ENCODE measurements around the gene GPSM1.

Gene GPSM1

GRCh38 chr9:136292026-136292538 is 35.3 kb upstream of the GPSM1 start:
- DNase-seq, result no peak

- no peak for DNase-seq
Observed at GRCh38 chr9:136292591-136293448, 34.5 kb upstream of the GPSM1 start.

GRCh38 chr9:136293476-136294077 is 33.8 kb upstream of the GPSM1 start:
- DNase-seq, result no peak

GRCh38 chr9:136294437-136294836 is 32.9 kb upstream of the GPSM1 start:
- no peak for DNase-seq

GRCh38 chr9:136295055-136295454 is 32.3 kb upstream of the GPSM1 start:
- DNase-seq, result no peak

GRCh38 chr9:136295542-136296433 is 31.6 kb upstream of the GPSM1 start:
- DNase-seq, result no peak

GRCh38 chr9:136296434-136297015 is 30.8 kb upstream of the GPSM1 start:
- DNase-seq, result no peak

GRCh38 chr9:136297016-136297691 is 30.2 kb upstream of the GPSM1 start:
- DNase-seq, result no peak

- no peak for DNase-seq
Observed at GRCh38 chr9:136297766-136298735, 29.3 kb upstream of the GPSM1 start.

- no peak for DNase-seq
Observed at GRCh38 chr9:136299116-136299515, 28.2 kb upstream of the GPSM1 start.

GRCh38 chr9:136299541-136299940 is 27.8 kb upstream of the GPSM1 start:
- DNase-seq, result no peak

GRCh38 chr9:136300016-136300545 is 27.3 kb upstream of the GPSM1 start:
- DNase-seq, result no peak

- no peak for DNase-seq
Observed at GRCh38 chr9:136300866-136301265, 26.5 kb upstream of the GPSM1 start.

GRCh38 chr9:136302527-136302926 is 24.8 kb upstream of the GPSM1 start:
- DNase-seq, result no peak

GRCh38 chr9:136303066-136303824 is 24.1 kb upstream of the GPSM1 start:
- no peak for DNase-seq

- no peak for DNase-seq
Observed at GRCh38 chr9:136303825-136304416, 23.4 kb upstream of the GPSM1 start, which contains the start of gene CCDC187. Gene CCDC187, minus strand, starts transcription at chr9:136304094. Its CDS starts 264 bp downstream, at chr9:136303830.

- no peak for DNase-seq
Observed at GRCh38 chr9:136304456-136304855, 22.9 kb upstream of the GPSM1 start.

GRCh38 chr9:136304981-136305380 is 22.4 kb upstream of the GPSM1 start:
- DNase-seq, result no peak

- no peak for DNase-seq
Observed at GRCh38 chr9:136305804-136306203, 21.5 kb upstream of the GPSM1 start.

Data from activated CD4-positive, CD25-positive, alpha-beta regulatory T cell treated with anti-CD3 and anti-CD28 coated beads, Interleukin-2, amount 50 U/mL, for 72 hours (primary cell).